HepG2 (cell line): Measurements from ENCODE around the gene SNRPD3. TPM values are rescaled to one million over a fixed set of nuclear protein-coding genes. Genes with fewer than 3 reads are reported as not detected.

Experiments
- FOXK1 ChIP-seq: sonication (generic); formaldehyde crosslinking; IDR thresholded peaks from 2 replicates; pipeline ENCODE4 v1.4.0; 2020; ENCODE audit warnings: low read depth, missing genetic modification reagents, borderline replicate concordance
- FOXO1 ChIP-seq: sonication (generic); formaldehyde crosslinking; IDR thresholded peaks from 2 replicates; pipeline ENCODE4 v1.4.0; 2020; ENCODE audit warnings: missing genetic modification reagents
- JARID2 ChIP-seq: sonication (generic); formaldehyde crosslinking; IDR thresholded peaks from 2 replicates; pipeline ENCODE4 v1.8.1; 2023; ENCODE audit warnings: missing genetic modification reagents, inconsistent platforms; ENCODE audit not compliant: insufficient replicate concordance
- RAD21 ChIP-seq: fragments of 450-650 bp; formaldehyde crosslinking; IDR thresholded peaks from 2 replicates; pipeline ENCODE4 v1.5.0; 2020; ENCODE audit warnings: mild to moderate bottlenecking
- SOX13 ChIP-seq, 3 experiments: fragments of 450-650 bp in 1 of 3; sonication (generic) in 1 of 3; formaldehyde crosslinking in 1 of 3; IDR thresholded peaks in 2 of 3; conservative IDR thresholded peaks in 1 of 3; 2 replicates each; pipeline versions ENCODE4 v1.5.0 to v1.6.1; 2016 to 2020; ENCODE audit warnings: antibody characterized with exemption in 1 of 3, mild to moderate bottlenecking in 1 of 3, missing compliant biosample characterization in 1 of 3, missing genetic modification reagents in 1 of 3, moderate library complexity in 1 of 3
- TAF15 ChIP-seq: fragments of 200-400 bp; formaldehyde crosslinking; IDR thresholded peaks from one replicate; pipeline ENCODE4 v1.6.1; 2018; ENCODE audit warnings: mild to moderate bottlenecking, low read depth, low read length; ENCODE audit not compliant: poor library complexity, severe bottlenecking
- USF2 ChIP-seq, 2 experiments: sonication (generic) in 1 of 2; formaldehyde crosslinking in 1 of 2; IDR thresholded peaks; 2 replicates each; pipeline versions ENCODE4 v1.5.1 to v1.6.1; 2011 to 2020; ENCODE audit warnings: borderline replicate concordance in 1 of 2, low read depth in 1 of 2, low read length in 1 of 2, mild to moderate bottlenecking in 1 of 2, missing genetic modification reagents in 1 of 2, moderate library complexity in 1 of 2
- ZNF318 ChIP-seq: sonication (generic); formaldehyde crosslinking; IDR thresholded peaks from 2 replicates; pipeline ENCODE4 v1.4.0; 2020; ENCODE audit warnings: mild to moderate bottlenecking, missing genetic modification reagents
- polyA plus RNA-seq, 8 experiments: library from polyadenylated mRNA; depleted of rRNA in 3 of 8; stranded (reverse) in 7 of 8; unstranded in 1 of 8; fragments of >200 nt; fragmentation: Illumina TruSeq in 4 of 8; extraction: Trizol in 4 of 8; gene quantifications; 2 replicates each; pipeline versions ENCODE4 v1.2.1 to v1.2.3, GENCODE V29; 2011 to 2016; ENCODE audit warnings: low read depth in 4 of 8, missing spikeins in 1 of 8, mixed read lengths in 1 of 8; ENCODE audit not compliant: insufficient read depth in 1 of 8
- total RNA-seq, 5 experiments: library from RNA; depleted of rRNA; stranded (reverse); fragments of >200 nt; fragmentation: Illumina TruSeq; extraction: Trizol; gene quantifications; 2 replicates each; pipeline ENCODE4 v1.2.3, GENCODE V29; 2016; ENCODE audit warnings: low read depth in 1 of 5
- TF ChIP-seq, protein P1 (sequence below): sonication (generic); formaldehyde crosslinking; conservative IDR thresholded peaks from 2 replicates; pipeline ENCODE4 v1.4.0; 2020; ENCODE audit warnings: missing genetic modification reagents
- TF ChIP-seq, protein P2 (sequence below): IDR thresholded peaks from 2 replicates; pipeline ENCODE4 v1.6.1; 2016; ENCODE audit warnings: control low read depth

SNRPD3 gene
- total and polyA plus RNA-seq, 2 of the 13 experiments (the other 11 are each of a cell fraction or from before 2014, with no cell fraction given), result 110 to 209 TPM

GRCh38 chr22:24578355-24579257 is 22.8 kb downstream of the SNRPD3 start (continued):
- TF ChIP-seq ZNF318 (CRISPR knock-in tag) (no peak), SOX13 (IDR thresholded peaks at IDR 0.05) (peak; percentile 86), SOX13 (CRISPR knock-in tag; conservative IDR thresholded peaks at IDR 0.05 in 1 of 2, IDR thresholded peaks at IDR 0.05 in 1 of 2) (peak in 1 of 2 experiments; percentile 96; a peak in 2 of 4 replicates), FOXK1 (CRISPR knock-in tag) (peak; percentile 95), FOXO1 (CRISPR knock-in tag) (peak; percentile 97), JARID2 (CRISPR knock-in tag) (no peak), RAD21 (CRISPR knock-in tag) (no peak; the same call in 1 of the 2 replicates), TAF15 (no peak), USF2 (IDR thresholded peaks at IDR 0.05; ENCODE audit: low read depth, low read length) (no peak), USF2 (CRISPR knock-in tag; IDR thresholded peaks at IDR 0.05; ENCODE audit: borderline replicate concordance) (no peak)
- TF ChIP-seq, protein P1, sequence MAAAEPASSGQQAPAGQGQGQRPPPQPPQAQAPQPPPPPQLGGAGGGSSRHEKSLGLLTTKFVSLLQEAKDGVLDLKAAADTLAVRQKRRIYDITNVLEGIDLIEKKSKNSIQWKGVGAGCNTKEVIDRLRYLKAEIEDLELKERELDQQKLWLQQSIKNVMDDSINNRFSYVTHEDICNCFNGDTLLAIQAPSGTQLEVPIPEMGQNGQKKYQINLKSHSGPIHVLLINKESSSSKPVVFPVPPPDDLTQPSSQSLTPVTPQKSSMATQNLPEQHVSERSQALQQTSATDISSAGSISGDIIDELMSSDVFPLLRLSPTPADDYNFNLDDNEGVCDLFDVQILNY (CRISPR knock-in tag), result no peak
- TF ChIP-seq, protein P2, sequence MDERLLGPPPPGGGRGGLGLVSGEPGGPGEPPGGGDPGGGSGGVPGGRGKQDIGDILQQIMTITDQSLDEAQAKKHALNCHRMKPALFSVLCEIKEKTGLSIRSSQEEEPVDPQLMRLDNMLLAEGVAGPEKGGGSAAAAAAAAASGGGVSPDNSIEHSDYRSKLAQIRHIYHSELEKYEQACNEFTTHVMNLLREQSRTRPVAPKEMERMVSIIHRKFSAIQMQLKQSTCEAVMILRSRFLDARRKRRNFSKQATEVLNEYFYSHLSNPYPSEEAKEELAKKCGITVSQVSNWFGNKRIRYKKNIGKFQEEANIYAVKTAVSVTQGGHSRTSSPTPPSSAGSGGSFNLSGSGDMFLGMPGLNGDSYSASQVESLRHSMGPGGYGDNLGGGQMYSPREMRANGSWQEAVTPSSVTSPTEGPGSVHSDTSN (CRISPR knock-in tag), result 0 out of 2 replicates have a peak, but pooled peaks have one; percentile 9
